ENCODE results near the gene XDH.

GRCh38 chr2:31404827-31405226, 9.7 kb downstream of the XDH start:
- TF ChIP-seq CTCF (IDR thresholded peaks at IDR 0.05; ENCODE audit: low read length) (no peak), EZH2 (IDR thresholded peaks at IDR 0.05; ENCODE audit: borderline replicate concordance, low read length) (no peak)
